ENCODE results near the gene LRRC36.

The LRRC36 gene

DNA sequence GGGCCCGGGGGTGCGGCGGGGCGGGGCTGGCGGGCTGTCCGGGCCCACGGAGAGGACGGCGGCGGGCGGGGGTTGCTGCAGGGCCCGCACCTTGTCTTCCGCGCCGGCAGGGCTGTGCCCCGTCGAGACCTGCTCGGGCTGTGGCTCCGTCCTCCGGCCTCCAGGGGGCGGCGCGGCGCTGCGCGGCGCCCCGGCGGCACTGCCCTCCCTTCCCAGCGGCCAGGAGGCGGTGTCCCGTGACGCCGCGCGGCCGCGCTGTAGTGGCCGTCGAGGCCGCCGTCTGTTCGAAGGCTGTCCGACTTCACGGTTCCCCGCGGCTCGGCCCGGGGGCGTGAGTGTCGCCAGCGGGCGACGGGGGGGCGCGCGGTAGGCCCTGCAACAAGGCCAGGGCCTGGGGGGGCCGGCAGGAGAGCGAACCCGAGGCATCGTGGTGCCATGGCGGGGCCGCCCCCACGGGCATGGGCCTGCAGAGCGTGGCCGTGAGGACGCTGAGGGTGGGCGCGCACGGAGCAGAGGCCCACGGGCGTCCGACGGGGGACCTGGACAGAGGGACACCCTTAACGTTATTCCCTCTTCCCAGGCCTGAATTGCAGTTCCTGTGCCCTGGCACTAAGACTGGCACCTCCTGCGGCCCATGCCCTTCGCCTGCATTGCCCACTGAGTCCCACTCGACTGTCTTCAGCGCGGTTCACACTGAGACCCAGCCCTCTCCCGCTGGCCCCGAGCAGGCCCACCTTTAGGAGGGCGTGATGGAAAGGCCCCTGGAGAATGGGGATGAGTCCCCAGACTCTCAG is 47.1 kb upstream of the LRRC36 start, which contains the start of gene PLEKHG4 (continued):
- TF ChIP-seq ZNF169 (tag by site-specific recombination; IDR thresholded peaks at IDR 0.05): no peak

DNA sequence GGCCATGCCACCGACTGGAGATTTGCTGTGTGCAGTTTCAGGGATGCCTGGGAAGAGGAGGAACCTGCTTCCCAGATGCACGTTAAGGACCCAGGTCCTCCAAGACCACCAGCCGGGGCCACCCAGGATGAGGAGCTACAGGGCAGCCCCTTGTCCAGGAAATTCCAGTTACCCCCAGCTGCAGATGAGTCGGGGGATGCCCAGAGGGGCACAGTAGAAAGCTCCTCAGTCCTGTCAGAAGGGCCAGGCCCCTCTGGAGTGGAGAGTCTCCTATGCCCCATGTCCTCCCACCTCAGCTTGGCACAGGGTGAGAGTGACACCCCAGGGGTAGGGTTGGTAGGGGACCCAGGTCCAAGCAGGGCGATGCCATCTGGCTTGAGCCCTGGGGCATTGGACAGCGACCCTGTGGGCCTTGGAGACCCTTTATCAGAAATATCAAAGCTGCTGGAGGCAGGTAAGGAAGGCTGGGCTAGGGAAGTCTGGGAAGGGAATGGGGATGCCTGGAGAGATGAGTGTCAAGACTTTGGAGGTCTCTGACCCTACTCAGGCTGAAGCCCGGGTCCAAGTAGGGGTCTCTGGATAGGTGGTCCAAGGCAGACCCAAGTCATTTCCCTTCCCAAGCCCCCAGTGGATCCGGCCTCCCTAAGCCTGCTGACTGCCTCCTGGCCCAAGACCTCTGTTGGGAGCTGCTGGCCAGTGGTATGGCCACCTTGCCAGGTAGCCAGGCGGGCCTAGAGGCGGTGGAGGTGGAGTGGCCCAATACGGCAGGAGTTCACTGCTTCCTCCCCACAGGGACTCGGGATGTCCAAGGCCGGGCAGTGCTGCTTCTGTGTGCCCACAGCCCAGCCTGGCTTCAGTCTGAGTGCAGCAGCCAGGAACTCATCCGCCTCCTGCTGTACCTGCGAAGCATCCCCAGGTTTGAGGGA is 46.3 kb upstream of the LRRC36 start:
- no peak for TF ChIP-seq ZNF148 (tag by site-specific recombination; IDR thresholded peaks at IDR 0.05; ENCODE audit: borderline replicate concordance)
- TF ChIP-seq ZNF112 (tag by site-specific recombination; IDR thresholded peaks at IDR 0.05): no peak
- no peak for TF ChIP-seq ZNF354C (tag by site-specific recombination; IDR thresholded peaks at IDR 0.05; ENCODE audit: borderline replicate concordance, low read depth)
- TF ChIP-seq ZNF239 (tag by site-specific recombination; IDR thresholded peaks at IDR 0.05): no peak
- TF ChIP-seq ZNF416 (tag by site-specific recombination; IDR thresholded peaks at IDR 0.05): no peak
- peaks cover 0 to 42% of the 10 kb centered on the region in 2 experiments; a peak in 2 of 3 replicates for H3K36me3 ChIP-seq (ENCODE audit: control insufficient read depth in 2 of 2, insufficient read depth in 1 of 2, low read length in 2 of 2)
- POLR2A ChIA-PET: no interaction called here
- no peak overlapping the region for H3K27ac ChIP-seq (ENCODE audit: extremely low read depth, low read depth, low read length)
- no peak overlapping the region for H3K4me3 ChIP-seq (ENCODE audit: low read depth, low read length)
- CTCF ChIA-PET: interaction anchor here (0.6 to 1.9 kb wide), 9 partner anchors 8 to 318 kb away, joined by 3 to 7 read pairs (median 3); no protein-coding TSS in a partner anchor
- no peaks in the 10 kb centered on the region for H3K9me3 ChIP-seq (ENCODE audit: control insufficient read depth, insufficient read depth, low read depth, low read length)
- H3K4me1 ChIP-seq (ENCODE audit: control insufficient read depth, insufficient read depth, low read length): no peaks in the 10 kb centered on the region

DNA sequence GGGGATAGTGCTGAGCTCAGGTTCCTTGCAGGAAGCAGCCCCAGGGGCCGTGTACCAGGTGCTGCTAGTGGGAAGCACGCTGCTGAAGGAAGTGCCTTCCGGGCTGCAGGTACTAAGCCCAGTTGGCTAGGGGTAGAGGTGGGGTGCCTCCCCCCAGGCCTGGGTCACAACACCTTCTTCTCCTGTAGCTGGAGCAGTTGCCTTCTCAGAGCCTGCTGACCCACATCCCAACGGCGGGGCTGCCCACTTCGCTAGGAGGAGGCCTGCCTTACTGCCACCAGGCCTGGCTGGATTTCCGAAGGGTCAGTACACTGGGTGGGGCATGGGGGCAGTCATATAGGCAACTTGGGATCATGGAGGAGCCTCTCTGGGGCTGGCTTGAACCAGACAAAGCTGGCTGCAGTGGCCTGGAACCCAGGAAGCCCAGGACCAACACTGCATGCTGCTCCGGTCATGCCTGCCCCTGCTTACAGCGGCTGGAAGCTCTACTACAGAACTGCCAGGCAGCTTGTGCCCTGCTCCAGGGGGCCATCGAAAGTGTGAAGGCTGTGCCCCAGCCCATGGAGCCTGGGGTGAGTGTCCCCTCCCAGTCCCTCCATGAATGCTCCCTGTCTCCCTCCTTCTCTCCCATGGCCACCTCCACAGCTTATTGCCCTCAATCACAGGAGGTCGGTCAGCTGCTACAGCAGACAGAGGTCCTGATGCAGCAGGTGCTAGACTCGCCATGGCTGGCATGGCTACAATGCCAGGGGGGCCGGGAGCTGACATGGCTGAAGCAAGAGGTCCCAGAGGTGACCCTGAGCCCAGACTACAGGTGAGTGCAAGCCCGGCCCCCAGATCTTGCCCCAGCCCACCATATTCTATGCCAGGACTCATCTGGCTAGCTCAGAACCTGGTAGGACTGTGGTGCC is 44.8 kb upstream of the LRRC36 start:
- ChIA-PET CTCF (interaction anchor here (0.7 to 1.9 kb wide), 7 partner anchors 12 to 135 kb away, joined by 3 to 7 read pairs (median 5); partner anchors contain the start of gene ZDHHC1), POLR2A (interaction anchor here (0.5 kb wide), 1 partner anchor 998 kb away, joined by 3 read pairs; no protein-coding TSS in a partner anchor)
- no peak overlapping the region for H3K4me3 ChIP-seq (ENCODE audit: low read depth, low read length)
- H3K9me3 ChIP-seq (ENCODE audit: control insufficient read depth, insufficient read depth, low read depth, low read length): no peaks in the 10 kb centered on the region
- no peak overlapping the region for H3K27ac ChIP-seq (ENCODE audit: extremely low read depth, low read depth, low read length)
- H3K4me1 ChIP-seq (ENCODE audit: control insufficient read depth, insufficient read depth, low read length): no peaks in the 10 kb centered on the region
- H3K36me3 ChIP-seq (ENCODE audit: control insufficient read depth in 2 of 2, insufficient read depth in 1 of 2, low read length in 2 of 2): peaks cover 0 to 45% of the 10 kb centered on the region in 2 experiments; a peak in 2 of 3 replicates
- TF ChIP-seq ZNF548 (tag by site-specific recombination; IDR thresholded peaks at IDR 0.05): no peak
- no peak for TF ChIP-seq ZBTB17 (tag by site-specific recombination; IDR thresholded peaks at IDR 0.05)
- no peak for TF ChIP-seq ZNF610 (tag by site-specific recombination; IDR thresholded peaks at IDR 0.05; ENCODE audit: borderline replicate concordance)
- no peak for TF ChIP-seq ZNF768 (tag by site-specific recombination; IDR thresholded peaks at IDR 0.05)
- no peak for TF ChIP-seq MEIS1 (CRISPR knock-in tag; IDR thresholded peaks at IDR 0.05; ENCODE audit: borderline replicate concordance)
- TF ChIP-seq ZNF510 (tag by site-specific recombination; IDR thresholded peaks at IDR 0.05; ENCODE audit: insufficient replicate concordance): no peak
- TF ChIP-seq ZNF530 (tag by site-specific recombination; IDR thresholded peaks at IDR 0.05; ENCODE audit: low read depth): no peak
- no peak for TF ChIP-seq HOXC10 (CRISPR knock-in tag; IDR thresholded peaks at IDR 0.05)
- TF ChIP-seq ZNF529 (tag by site-specific recombination; IDR thresholded peaks at IDR 0.05; ENCODE audit: insufficient replicate concordance): no peak
- no peak for TF ChIP-seq HIC1 (tag by site-specific recombination; IDR thresholded peaks at IDR 0.05)
